ENCODE results near the gene ADSS2.
A peak's percentile ranks its signal among the peaks of the same experiment; 100 is the strongest.

The ADSS2 gene

GRCh38 chr1:244466724-244467123, 15.0 kb upstream of the ADSS2 start:
- DNase-seq (ENCODE audit: low read depth): no peak
- no peak overlapping the region for H3K4me3 ChIP-seq (ENCODE audit: low read depth, low read length)
- in situ Hi-C loops (cut with HindIII; ENCODE audit: low sequenced_read_pairs): no loop called here
- no peak for TF ChIP-seq CTCF (IDR thresholded peaks at IDR 0.05; ENCODE audit: low read depth, low read length, missing control alignments)

- in situ Hi-C loops (cut with HindIII; ENCODE audit: low sequenced_read_pairs): no loop called here
- H3K4me3 ChIP-seq (ENCODE audit: low read depth, low read length): peak within 1 kb of the TSS; percentile 50
- TF ChIP-seq CTCF (IDR thresholded peaks at IDR 0.05; ENCODE audit: low read depth, low read length, missing control alignments): no peak
Observed at GRCh38 chr1:244461245-244462071, 9.7 kb upstream of the ADSS2 start, which contains the start of gene CATSPERE. TSS of gene CATSPERE (plus strand) at chr1:244461273. CDS start at chr1:244461430, 157 bp downstream.

GRCh38 chr1:244460197-244460596, 8.5 kb upstream of the ADSS2 start:
- in situ Hi-C loops (cut with HindIII; ENCODE audit: low sequenced_read_pairs): no loop called here
- no peak overlapping the region for H3K4me3 ChIP-seq (ENCODE audit: low read depth, low read length)
- no peak for DNase-seq (ENCODE audit: low read depth)
- no peak for TF ChIP-seq CTCF (IDR thresholded peaks at IDR 0.05; ENCODE audit: low read depth, low read length, missing control alignments)

More at GRCh38 chr1:244461245-244462071, 9.7 kb upstream of the ADSS2 start, which contains the start of gene CATSPERE:
- DNase-seq (ENCODE audit: low read depth): peak; percentile 41

- TF ChIP-seq CTCF (IDR thresholded peaks at IDR 0.05; ENCODE audit: low read depth, low read length, missing control alignments): no peak
- H3K4me3 ChIP-seq (ENCODE audit: low read depth, low read length): no peak overlapping the region
- in situ Hi-C loops (cut with HindIII; ENCODE audit: low sequenced_read_pairs): no loop called here
- no peak for DNase-seq (ENCODE audit: low read depth)
Observed at GRCh38 chr1:244458781-244459180, 7.1 kb upstream of the ADSS2 start.

- DNase-seq (ENCODE audit: low read depth): no peak
- TF ChIP-seq CTCF (IDR thresholded peaks at IDR 0.05; ENCODE audit: low read depth, low read length, missing control alignments): no peak
- H3K4me3 ChIP-seq (ENCODE audit: low read depth, low read length): no peak overlapping the region
- in situ Hi-C loops (cut with HindIII; ENCODE audit: low sequenced_read_pairs): no loop called here
Observed at GRCh38 chr1:244456586-244456985, 4.9 kb upstream of the ADSS2 start.

- no peak for DNase-seq (ENCODE audit: low read depth)
- TF ChIP-seq CTCF (IDR thresholded peaks at IDR 0.05; ENCODE audit: low read depth, low read length, missing control alignments): no peak
- no peak overlapping the region for H3K4me3 ChIP-seq (ENCODE audit: low read depth, low read length)
- in situ Hi-C loops (cut with HindIII; ENCODE audit: low sequenced_read_pairs): no loop called here
Observed at GRCh38 chr1:244454412-244454811, 2.7 kb upstream of the ADSS2 start.

Data from astrocyte of the cerebellum (primary cell).